SH-SY5Y (cell line): Measurements from ENCODE around the gene PCSK4.

ENCODE experiments used
- GATA2 ChIP-seq: IDR thresholded peaks from 2 replicates; pipeline ENCODE4 v1.6.1; 2011; ENCODE audit warnings: mild to moderate bottlenecking, low read depth, low read length
- GATA3 ChIP-seq: IDR thresholded peaks from 2 replicates; pipeline ENCODE4 v1.6.1; 2011; ENCODE audit warnings: low read depth, mild to moderate bottlenecking, low read length, moderate library complexity

- TF ChIP-seq GATA2 (no peak), GATA3 (no peak)
Measured at GRCh38 chr19:1489463-1490310, 463 bp downstream of the PCSK4 start.
